Measurements from ENCODE around the gene IGLL1. TPM values are rescaled to one million over a fixed set of nuclear protein-coding genes. Genes with fewer than 3 reads are reported as not detected.

IGLL1 gene
- total RNA-seq, 1 experiment from 2014 or later = not detected

DNA sequence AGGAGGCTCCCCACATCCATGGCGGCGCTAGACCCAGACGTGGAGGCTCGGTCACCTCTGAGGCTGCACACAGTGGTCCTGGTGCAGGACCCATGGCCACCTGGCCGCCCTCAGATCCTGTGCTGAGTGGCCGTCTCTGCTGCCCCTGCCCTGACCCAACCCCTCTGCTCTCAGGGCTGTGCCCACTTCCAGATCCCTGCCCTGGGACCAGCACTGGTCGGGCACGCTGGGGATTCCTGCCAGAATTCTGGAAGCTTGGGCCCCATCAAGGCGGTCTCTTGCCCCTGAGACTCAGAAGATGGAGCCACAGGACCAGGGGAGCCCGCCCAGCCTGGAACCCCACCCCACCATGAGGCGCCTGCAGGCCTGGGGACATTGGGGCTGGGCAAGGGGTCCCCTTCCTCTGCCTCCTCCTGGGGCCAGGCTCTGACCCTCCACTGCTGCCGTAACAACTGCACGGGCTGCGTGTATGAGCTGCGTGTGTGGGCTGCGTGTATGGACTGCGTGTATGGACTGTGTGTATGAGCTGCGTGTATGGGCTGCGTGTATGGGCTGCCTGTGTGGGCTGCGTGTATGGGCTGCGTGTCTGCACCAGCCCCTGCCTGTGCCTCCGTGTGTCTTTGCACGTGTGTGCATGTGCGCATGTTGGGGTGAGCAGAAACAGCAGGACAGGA, 48.7 kb downstream of the IGLL1 start:
- no peak for DNase-seq (ENCODE audit: extremely low read depth, low read depth)

DNA sequence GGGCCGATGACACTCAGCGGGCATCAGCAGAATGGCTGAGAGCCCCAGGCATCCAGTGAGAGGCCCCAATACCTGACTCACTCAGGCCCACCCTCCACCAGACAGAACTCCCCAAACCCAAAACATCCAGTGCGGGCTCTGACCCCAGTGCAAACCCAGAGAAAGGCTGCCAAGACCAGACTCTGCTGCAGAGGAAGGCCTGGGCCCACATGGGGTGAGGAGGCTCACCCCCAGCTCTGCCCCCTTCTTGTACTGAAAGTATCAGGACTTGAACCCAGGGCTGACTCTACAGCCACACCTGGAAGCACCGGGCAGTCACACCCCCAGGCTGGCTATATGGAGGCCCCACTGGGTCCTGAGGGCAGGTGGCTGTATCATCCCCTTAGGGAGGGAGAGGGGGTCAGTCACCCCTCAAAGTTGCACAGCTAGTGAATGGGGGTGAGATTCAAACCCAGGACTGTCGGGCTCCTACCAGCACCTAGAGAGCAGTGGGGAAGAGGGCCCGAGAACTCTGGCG, 49.3 kb downstream of the IGLL1 start:
- no peak for DNase-seq (ENCODE audit: extremely low read depth, low read depth)

DNA sequence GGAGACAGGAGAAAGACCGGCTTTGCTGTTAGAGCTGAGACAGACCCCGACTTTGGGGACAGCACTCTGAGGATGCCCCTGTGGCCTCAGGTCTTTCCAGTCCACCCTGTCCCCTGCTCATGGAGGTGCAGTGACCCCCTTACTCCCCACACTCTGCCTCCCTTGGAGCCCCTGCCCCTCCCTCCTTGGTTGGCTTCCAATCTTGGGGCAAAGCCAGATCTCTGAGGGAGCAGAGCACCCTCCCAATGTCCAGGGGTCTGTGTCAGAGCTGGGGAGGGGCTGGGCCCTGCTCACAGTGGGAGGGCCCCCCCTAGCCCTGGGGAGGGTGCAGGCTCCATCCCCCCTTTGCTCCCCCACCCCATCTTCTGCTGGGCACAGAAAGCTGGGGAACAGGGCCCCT, 50.0 kb downstream of the IGLL1 start:
- no peak for DNase-seq (ENCODE audit: extremely low read depth, low read depth)

DNA sequence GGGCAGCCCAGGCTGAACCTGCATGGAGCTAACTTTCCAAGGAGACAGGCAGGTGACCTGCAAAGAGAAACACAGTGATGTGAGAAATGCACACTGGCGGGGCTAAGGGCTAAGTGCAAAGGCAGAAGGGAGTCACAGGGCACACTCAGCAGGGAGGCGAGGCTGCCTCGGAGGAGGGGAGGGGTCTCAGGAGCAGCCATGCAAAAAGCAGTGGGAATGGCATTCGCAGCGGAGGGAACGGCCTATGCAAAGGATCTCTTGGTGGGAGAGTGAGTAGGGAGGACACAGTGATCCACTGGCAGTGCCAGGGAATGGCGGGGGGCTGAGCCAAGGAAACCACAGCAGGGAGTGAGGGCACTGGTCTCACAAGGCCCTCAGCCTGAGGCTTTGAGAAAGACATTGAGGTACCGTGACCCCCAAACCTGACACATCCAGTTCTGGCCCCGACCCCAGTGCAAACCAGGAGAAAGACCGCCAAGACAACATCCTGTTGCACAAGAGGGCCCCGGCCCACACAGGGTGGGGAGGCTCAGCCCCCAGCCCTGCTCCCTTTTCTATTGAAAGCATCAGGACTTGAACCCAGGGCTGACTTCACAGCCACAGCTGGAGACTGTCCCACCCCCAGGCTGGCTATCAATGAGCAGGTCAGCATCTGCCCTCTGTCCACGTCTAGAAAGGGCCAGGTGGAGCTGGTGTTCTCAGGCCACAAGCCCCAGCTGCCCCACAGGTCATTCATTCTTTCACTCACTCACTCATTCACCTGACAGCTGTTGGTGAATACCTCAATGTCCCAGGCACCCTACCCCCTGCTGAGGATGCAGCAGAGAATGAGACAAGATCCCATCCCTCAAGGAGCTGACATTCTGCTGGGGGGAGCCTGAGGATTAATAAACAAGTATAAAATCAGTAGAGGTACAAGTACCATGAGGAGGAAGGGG, 50.7 kb downstream of the IGLL1 start:
- DNase-seq (ENCODE audit: extremely low read depth, low read depth) = no peak

DNA sequence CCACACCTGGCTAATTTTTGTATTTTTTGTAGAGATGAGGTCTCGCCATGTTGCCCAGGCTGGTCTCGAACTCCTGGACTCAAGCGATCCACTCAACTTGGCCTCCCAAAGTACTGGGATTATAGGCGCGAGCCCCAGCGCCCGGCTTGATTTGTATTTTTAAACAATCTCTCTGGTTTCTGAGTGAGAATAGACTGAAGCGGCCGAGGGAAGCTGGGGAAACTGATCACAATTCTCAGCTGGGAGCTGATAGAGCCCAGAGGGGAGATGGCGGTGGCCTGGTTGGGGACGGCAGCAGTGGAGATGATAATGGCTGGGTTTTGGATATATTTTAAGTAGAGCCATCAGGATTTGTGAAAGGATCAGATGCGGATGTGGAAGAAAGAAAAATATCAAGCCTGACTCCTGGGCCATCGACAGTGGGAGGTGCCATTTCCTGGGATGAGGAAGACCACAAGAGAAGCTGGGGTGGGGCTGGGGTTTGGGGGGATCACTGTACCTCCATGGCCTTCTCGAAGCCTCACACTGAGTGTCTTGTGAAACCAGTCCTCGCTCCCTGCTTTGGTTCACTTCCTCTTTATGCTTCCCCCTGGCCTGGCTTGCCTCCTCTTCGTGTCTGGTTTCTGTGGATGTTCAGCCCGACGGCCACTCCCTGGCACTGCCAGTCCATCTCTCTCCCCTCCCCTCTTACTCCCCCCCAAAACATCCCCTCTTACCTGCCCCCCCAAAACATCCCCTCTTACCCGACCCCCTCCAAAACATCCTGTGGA, 51.9 kb downstream of the IGLL1 start:
- no peak for DNase-seq (ENCODE audit: extremely low read depth, low read depth)

DNA sequence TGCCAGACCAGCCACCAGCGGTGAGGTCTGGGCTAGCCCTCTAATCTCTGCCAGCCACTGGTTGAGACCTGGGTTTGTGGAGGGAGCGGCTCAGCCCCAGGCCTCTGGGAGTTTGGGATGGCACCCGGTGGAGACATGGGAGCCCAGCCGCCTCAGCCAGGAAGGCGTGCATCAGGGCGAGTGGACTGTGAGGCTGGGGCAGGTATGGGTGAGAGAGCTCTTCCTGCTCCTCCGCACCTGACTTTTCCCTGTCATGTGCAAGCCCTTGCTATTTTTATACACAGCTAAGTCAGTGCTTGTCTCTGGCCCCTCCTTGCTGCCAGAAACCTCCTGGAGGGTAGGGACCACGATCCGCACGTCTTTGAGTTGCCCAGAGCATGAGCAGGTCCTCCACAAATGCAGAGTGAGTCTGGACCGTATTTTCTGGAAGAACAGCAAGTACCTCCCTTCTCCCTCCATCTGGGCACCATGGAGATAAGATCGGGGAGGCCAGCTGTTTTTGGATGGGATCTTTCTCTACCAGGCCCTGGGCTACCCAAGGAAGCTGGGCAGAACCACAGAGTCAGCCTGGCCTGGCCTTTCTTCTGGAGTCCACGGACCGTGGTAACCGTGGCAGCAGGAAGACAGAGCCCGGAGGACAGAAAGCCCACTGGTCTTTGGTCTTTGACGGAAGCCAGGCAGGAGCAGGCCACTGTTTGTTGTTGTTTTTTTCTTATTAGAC, 53.3 kb downstream of the IGLL1 start:
- DNase-seq (ENCODE audit: extremely low read depth, low read depth) = no peak

DNA sequence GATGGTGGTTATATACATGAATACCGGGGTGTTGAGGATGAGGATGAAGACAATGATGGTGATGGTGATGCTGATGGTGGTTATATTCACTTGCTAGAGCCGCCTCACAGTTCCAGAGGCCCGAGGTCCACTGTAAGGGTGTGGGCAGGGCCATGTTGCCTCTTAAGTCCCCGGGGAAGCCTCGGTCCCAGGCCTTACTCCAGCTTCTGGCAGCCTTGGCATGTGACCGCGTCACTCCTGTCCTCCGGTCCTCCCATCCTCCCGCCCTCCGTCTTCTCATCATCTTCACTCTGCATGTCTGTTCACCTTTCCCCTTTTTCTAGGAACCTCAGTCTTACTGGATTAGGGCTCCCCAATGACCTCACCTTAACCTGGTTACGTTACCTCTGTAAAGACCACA, 54.6 kb downstream of the IGLL1 start:
- no peak for DNase-seq (ENCODE audit: extremely low read depth, low read depth)

DNA sequence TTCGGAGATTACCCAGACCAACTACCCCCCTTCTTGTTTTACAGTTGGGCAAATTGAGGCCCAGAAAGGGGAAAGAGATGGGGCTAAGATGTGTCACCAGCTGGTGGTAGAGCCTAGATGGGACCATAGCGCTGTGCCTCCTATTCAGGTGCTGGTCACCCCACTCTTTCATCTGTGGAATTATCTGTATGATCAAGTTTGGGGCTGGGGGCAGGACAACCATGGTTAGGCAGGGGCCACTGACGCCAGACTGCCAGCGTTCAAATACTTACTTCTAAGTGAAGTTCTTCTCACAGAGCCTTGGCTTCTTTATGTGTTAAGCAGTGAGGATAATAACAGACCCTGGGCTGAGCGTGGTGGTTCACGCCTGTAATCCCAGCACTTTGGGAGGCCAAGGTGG, 55.9 kb downstream of the IGLL1 start:
- DNase-seq (ENCODE audit: extremely low read depth, low read depth) = no peak

DNA sequence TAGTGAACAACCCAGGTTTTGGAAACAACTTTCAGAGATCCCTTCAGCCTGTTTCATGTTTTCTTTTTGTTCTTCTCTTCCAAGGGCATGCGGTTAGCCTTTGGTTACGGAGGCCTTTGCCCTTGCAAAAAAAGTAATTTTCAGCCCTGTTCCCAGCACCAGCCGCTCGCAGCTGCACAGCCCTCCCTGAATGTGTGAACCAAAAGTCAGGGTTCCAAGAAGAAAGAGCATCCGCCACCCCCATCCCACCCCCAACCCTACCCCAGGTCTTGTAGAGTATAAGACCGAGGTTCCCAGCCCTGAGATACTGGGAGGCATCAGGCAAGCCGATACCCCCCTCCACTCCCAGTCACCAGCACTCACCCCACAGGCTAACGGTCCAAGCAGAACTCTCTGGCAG, 56.4 kb downstream of the IGLL1 start:
- DNase-seq (ENCODE audit: extremely low read depth, low read depth) = no peak

Small RNAs within 50 kb of the gene (small RNA-seq; reads per million reads assigned to genes)
- 0 reads per million in 2 experiments for gene AP000346.3

Other genes with a start within 250 kb of the IGLL1 start
- not detected in 2 replicates for gene DRICH1, start 52.0 kb upstream of the IGLL1 start, total RNA-seq (2014; rRNA removed; shearing (Covaris generic))
- gene RGL4, start 110.7 kb upstream of the IGLL1 start, total RNA-seq (2014; rRNA removed; shearing (Covaris generic)) = 0.07 TPM in 1 of 2 replicates, not detected in the other
- 1.9 and 3.0 TPM in 2 replicates for gene ZNF70, start 170.8 kb upstream of the IGLL1 start, total RNA-seq (2014; rRNA removed; shearing (Covaris generic))
- gene VPREB3, start 174.1 kb upstream of the IGLL1 start, total RNA-seq (2014; rRNA removed; shearing (Covaris generic)) = not detected in 2 replicates
- not detected in 2 replicates for gene C22orf15, start 182.7 kb upstream of the IGLL1 start, total RNA-seq (2014; rRNA removed; shearing (Covaris generic))
- gene CHCHD10, start 187.7 kb upstream of the IGLL1 start, total RNA-seq (2014; rRNA removed; shearing (Covaris generic)) = 38.2 and 44.3 TPM in 2 replicates
- gene MMP11, start 192.6 kb upstream of the IGLL1 start, total RNA-seq (2014; rRNA removed; shearing (Covaris generic)) = 1.8 and 2.1 TPM in 2 replicates
- 45.5 and 49.6 TPM in 2 replicates for gene SMARCB1, start 206.7 kb upstream of the IGLL1 start, total RNA-seq (2014; rRNA removed; shearing (Covaris generic))

All from NCI-H460 (cell line).